ENCODE data around the gene HOXA11. TPM values are rescaled to one million over a fixed set of nuclear protein-coding genes. Genes with fewer than 3 reads are reported as not detected.

HOXA11 gene
- total RNA-seq, 2 experiments from 2014 or later = not detected

DNA sequence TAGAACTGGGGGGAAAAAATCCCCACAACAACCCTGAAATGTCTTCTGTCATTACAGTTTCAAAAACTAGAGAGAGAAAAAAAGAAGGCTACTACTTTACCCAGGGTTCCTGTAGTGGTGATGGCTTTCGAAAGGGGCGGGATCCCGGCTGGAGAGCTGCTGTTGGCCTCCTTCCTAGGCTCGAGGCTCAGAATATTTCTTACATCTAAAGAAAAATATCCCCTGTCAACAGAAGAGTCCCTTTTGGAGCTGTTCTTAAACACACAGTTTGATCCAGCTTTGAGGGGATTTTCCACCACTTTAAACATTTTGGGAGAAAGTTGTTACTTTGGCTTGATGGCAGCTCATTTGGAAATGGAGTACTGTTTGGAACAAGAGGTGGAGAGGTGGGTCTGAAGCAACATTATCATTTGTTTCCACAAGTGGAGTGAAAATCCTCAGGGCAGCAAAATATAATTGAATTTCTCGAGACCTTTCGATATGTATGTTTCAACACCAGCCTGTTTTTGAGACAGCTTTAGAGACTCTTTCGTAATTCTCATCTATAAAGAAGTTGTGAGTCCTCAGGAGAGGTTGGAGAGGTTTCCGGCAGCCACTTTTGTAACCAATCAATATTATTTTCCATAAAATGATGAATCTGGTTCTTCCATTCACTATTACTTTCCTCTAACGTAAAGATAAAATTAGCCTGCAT, 9.8 kb upstream of the HOXA11 start:
- no peak overlapping the region for H3K4me3 ChIP-seq (ENCODE audit: low read depth, low read length, poor library complexity, severe bottlenecking)
- H3K4me2 ChIP-seq (ENCODE audit: low read length) = no peak overlapping the region
- POLR2A ChIA-PET = interaction anchor here (0.8 kb wide), 1 partner anchor 288 kb away, joined by 3 read pairs; no protein-coding TSS in a partner anchor
- no peaks in the 10 kb centered on the region for H3K79me2 ChIP-seq (ENCODE audit: insufficient read depth, low read depth, low read length)
- DNase-seq (ENCODE audit: low spot score) = no peak
- no peaks in the 10 kb centered on the region for H3K4me1 ChIP-seq (ENCODE audit: insufficient read depth, low read length, poor library complexity, severe bottlenecking)
- no TSS peak for BruUV-seq (replicated peaks)
- TF ChIP-seq CTCF (conservative IDR thresholded peaks at IDR 0.05; ENCODE audit: low read length) (no peak), EZH2phosphoT487 (IDR thresholded peaks at IDR 0.05; ENCODE audit: borderline replicate concordance, low read depth, low read length) (no peak)
- no peaks in the 10 kb centered on the region for H4K20me1 ChIP-seq (ENCODE audit: insufficient read depth, low read length)
- H2AFZ ChIP-seq (ENCODE audit: low read length) = no peak overlapping the region
- H3K9me3 ChIP-seq (ENCODE audit: low read length) = no peaks in the 10 kb centered on the region
- H3K27ac ChIP-seq (ENCODE audit: low read depth, low read length, poor library complexity, severe bottlenecking) = no peak overlapping the region
- H3K9me2 ChIP-seq (ENCODE audit: insufficient read depth, low read length) = no peaks in the 10 kb centered on the region
- intact Hi-C loops (cut with micrococcal nuclease; ENCODE audit: unreplicated experiment) = loop anchor here (5.0 to 10.0 kb wide), 4 partner anchors 412 to 882 kb away; partner anchors contain the start of gene HIBADH
- no peaks in the 10 kb centered on the region for H3K36me3 ChIP-seq (ENCODE audit: insufficient read depth, low read length)
- CTCF ChIA-PET (ENCODE audit: unreplicated experiment) = interaction anchor here (0.6 kb wide), 1 partner anchor 725 kb away, joined by 3 read pairs; no protein-coding TSS in a partner anchor

- no peaks in the 10 kb centered on the region for H3K9me2 ChIP-seq (ENCODE audit: insufficient read depth, low read length)
- no peaks in the 10 kb centered on the region for H4K20me1 ChIP-seq (ENCODE audit: insufficient read depth, low read length)
- no peaks in the 10 kb centered on the region for H3K9me3 ChIP-seq (ENCODE audit: low read length)
- no TSS peak for BruUV-seq (replicated peaks)
- ChIA-PET POLR2A (no interaction called here), CTCF (ENCODE audit: unreplicated experiment) (no interaction called here)
- no peaks in the 10 kb centered on the region for H3K4me1 ChIP-seq (ENCODE audit: insufficient read depth, low read length, poor library complexity, severe bottlenecking)
- no peaks in the 10 kb centered on the region for H3K36me3 ChIP-seq (ENCODE audit: insufficient read depth, low read length)
- TF ChIP-seq CTCF (conservative IDR thresholded peaks at IDR 0.05; ENCODE audit: low read length) = no peak
- intact Hi-C loops (cut with micrococcal nuclease; ENCODE audit: unreplicated experiment) = loop anchor here (10.0 kb wide), 2 partner anchors 471 to 831 kb away; partner anchors contain the start of gene HIBADH
- no peak overlapping the region for H3K27ac ChIP-seq (ENCODE audit: low read depth, low read length, poor library complexity, severe bottlenecking)
- no peak overlapping the region for H3K4me3 ChIP-seq (ENCODE audit: low read depth, low read length, poor library complexity, severe bottlenecking)
- no peak for DNase-seq (ENCODE audit: low spot score)
- H3K4me2 ChIP-seq (ENCODE audit: low read length) = no peak overlapping the region
- no peak overlapping the region for H2AFZ ChIP-seq (ENCODE audit: low read length)
- no peaks in the 10 kb centered on the region for H3K79me2 ChIP-seq (ENCODE audit: insufficient read depth, low read depth, low read length)
These were observed 8.9 kb upstream of the HOXA11 start for GRCh38 chr7:27194002-27194352.

- no TSS peak for BruUV-seq (replicated peaks)
- no peak overlapping the region for H3K27ac ChIP-seq (ENCODE audit: low read depth, low read length, poor library complexity, severe bottlenecking)
- POLR2A ChIA-PET = interaction anchor here (0.5 kb wide), 1 partner anchor 33 kb away, joined by 3 read pairs; no protein-coding TSS in a partner anchor
- CTCF ChIA-PET (ENCODE audit: unreplicated experiment) = no interaction called here
- no peaks in the 10 kb centered on the region for H3K4me1 ChIP-seq (ENCODE audit: insufficient read depth, low read length, poor library complexity, severe bottlenecking)
- H3K4me3 ChIP-seq (ENCODE audit: low read depth, low read length, poor library complexity, severe bottlenecking) = no peak overlapping the region
- intact Hi-C loops (cut with micrococcal nuclease; ENCODE audit: unreplicated experiment) = loop anchor here (10.0 kb wide), 2 partner anchors 471 to 831 kb away; partner anchors contain the start of gene HIBADH
- H3K79me2 ChIP-seq (ENCODE audit: insufficient read depth, low read depth, low read length) = no peaks in the 10 kb centered on the region
- H3K36me3 ChIP-seq (ENCODE audit: insufficient read depth, low read length) = no peaks in the 10 kb centered on the region
- DNase-seq (ENCODE audit: low spot score) = no peak
- H2AFZ ChIP-seq (ENCODE audit: low read length) = no peak overlapping the region
- TF ChIP-seq EZH2phosphoT487 (IDR thresholded peaks at IDR 0.05; ENCODE audit: borderline replicate concordance, low read depth, low read length) (no peak), CTCF (conservative IDR thresholded peaks at IDR 0.05; ENCODE audit: low read length) (no peak)
- no peaks in the 10 kb centered on the region for H3K9me2 ChIP-seq (ENCODE audit: insufficient read depth, low read length)
- peak overlapping the region; percentile 43; the same call in 1 of the 2 replicates for H3K4me2 ChIP-seq (ENCODE audit: low read length)
- no peaks in the 10 kb centered on the region for H3K9me3 ChIP-seq (ENCODE audit: low read length)
- no peaks in the 10 kb centered on the region for H4K20me1 ChIP-seq (ENCODE audit: insufficient read depth, low read length)
These were observed 8.4 kb upstream of the HOXA11 start for GRCh38 chr7:27193335-27194001.

Data from OCI-LY7 (cell line).